ENCODE measurements around the gene ORMDL3.

ORMDL3 gene

GRCh38 chr17:39955726-39956225, 28.4 kb upstream of the ORMDL3 start:
- Histone ChIP-seq H3K9me3 (ENCODE audit: control insufficient read depth, insufficient read depth, low read depth, low read length) (no peaks in the 10 kb centered on the region), H3K4me1 (ENCODE audit: control insufficient read depth, insufficient read depth, low read length) (peaks cover 5% of the 10 kb centered on the region), H3K27ac (ENCODE audit: extremely low read depth, low read depth, low read length) (no peak overlapping the region), H3K36me3 (ENCODE audit: control insufficient read depth in 2 of 2, insufficient read depth in 1 of 2, low read length in 2 of 2) (no peaks in the 10 kb centered on the region), H3K4me3 (ENCODE audit: low read depth, low read length) (no peak overlapping the region)
- ChIA-PET CTCF (interaction anchor here (0.6 to 6.9 kb wide), 5 partner anchors 15 to 47 kb away, joined by 3 to 72 read pairs (median 35); partner anchors contain the start of gene PSMD3), POLR2A (interaction anchor here (0.6 to 3.3 kb wide), 3 partner anchors 24 to 151 kb away, joined by 4 to 41 read pairs (median 8); partner anchors contain the start of gene PSMD3)
- TF ChIP-seq KLF1 (tag by site-specific recombination; IDR thresholded peaks at IDR 0.05), result peak; percentile 97
- TF ChIP-seq GLIS1 (tag by site-specific recombination; IDR thresholded peaks at IDR 0.05), result 0 out of 2 replicates have a peak, but pooled peaks have one; percentile 14
- TF ChIP-seq ZNF76 (tag by site-specific recombination; IDR thresholded peaks at IDR 0.05; ENCODE audit: borderline replicate concordance, low read depth), result no peak

- H3K4me1 ChIP-seq (ENCODE audit: control insufficient read depth, insufficient read depth, low read length), result peaks cover 5% of the 10 kb centered on the region
- H3K9me3 ChIP-seq (ENCODE audit: control insufficient read depth, insufficient read depth, low read depth, low read length), result no peaks in the 10 kb centered on the region
- TF ChIP-seq YY1 (tag by site-specific recombination; IDR thresholded peaks at IDR 0.05), result no peak
- peak; percentile 41; the same call in 1 of the 2 replicates for TF ChIP-seq PRDM10 (tag by site-specific recombination; IDR thresholded peaks at IDR 0.05)
- no peak for TF ChIP-seq GLIS2 (tag by site-specific recombination; IDR thresholded peaks at IDR 0.05)
- TF ChIP-seq, protein P1, sequence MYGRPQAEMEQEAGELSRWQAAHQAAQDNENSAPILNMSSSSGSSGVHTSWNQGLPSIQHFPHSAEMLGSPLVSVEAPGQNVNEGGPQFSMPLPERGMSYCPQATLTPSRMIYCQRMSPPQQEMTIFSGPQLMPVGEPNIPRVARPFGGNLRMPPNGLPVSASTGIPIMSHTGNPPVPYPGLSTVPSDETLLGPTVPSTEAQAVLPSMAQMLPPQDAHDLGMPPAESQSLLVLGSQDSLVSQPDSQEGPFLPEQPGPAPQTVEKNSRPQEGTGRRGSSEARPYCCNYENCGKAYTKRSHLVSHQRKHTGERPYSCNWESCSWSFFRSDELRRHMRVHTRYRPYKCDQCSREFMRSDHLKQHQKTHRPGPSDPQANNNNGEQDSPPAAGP (tag by site-specific recombination; IDR thresholded peaks at IDR 0.05), result no peak
- H3K27ac ChIP-seq (ENCODE audit: extremely low read depth, low read depth, low read length), result no peak overlapping the region
- POLR2A ChIA-PET, result interaction anchor here (0.6 to 3.3 kb wide), 3 partner anchors 14 to 28 kb away, joined by 8 to 41 read pairs (median 14); partner anchors contain the start of genes LRRC3C, ORMDL3 and PSMD3
- no peaks in the 10 kb centered on the region for H3K36me3 ChIP-seq (ENCODE audit: control insufficient read depth in 2 of 2, insufficient read depth in 1 of 2, low read length in 2 of 2)
- no peak overlapping the region for H3K4me3 ChIP-seq (ENCODE audit: low read depth, low read length)
- CTCF ChIA-PET, result interaction anchor here (0.7 to 5.7 kb wide), 6 partner anchors 15 to 333 kb away, joined by 3 to 36 read pairs (median 7); no protein-coding TSS in a partner anchor
These were observed 27.5 kb upstream of the ORMDL3 start for GRCh38 chr17:39954876-39955275.

GRCh38 chr17:39953471-39953888, 26.1 kb upstream of the ORMDL3 start:
- Histone ChIP-seq H3K9me3 (ENCODE audit: control insufficient read depth, insufficient read depth, low read depth, low read length) (no peaks in the 10 kb centered on the region), H3K4me1 (ENCODE audit: control insufficient read depth, insufficient read depth, low read length) (peaks cover 3% of the 10 kb centered on the region), H3K4me3 (ENCODE audit: low read depth, low read length) (peak overlapping the region; percentile 31), H3K36me3 (ENCODE audit: control insufficient read depth in 2 of 2, insufficient read depth in 1 of 2, low read length in 2 of 2) (no peaks in the 10 kb centered on the region), H3K27ac (ENCODE audit: extremely low read depth, low read depth, low read length) (peak overlapping the region; percentile 70; the same call in 1 of the 2 replicates)
- CTCF ChIA-PET, result interaction anchor here (5.7 kb wide), 1 partner anchor 14 kb away, joined by 35 read pairs; no protein-coding TSS in a partner anchor
- POLR2A ChIA-PET, result interaction anchor here (0.5 to 3.3 kb wide), 6 partner anchors 27 to 246 kb away, joined by 3 to 41 read pairs (median 4); partner anchors contain the start of genes LRRC3C, ORMDL3 and PSMD3
- TF ChIP-seq ZNF600 (tag by site-specific recombination; IDR thresholded peaks at IDR 0.05) (0 out of 2 replicates have a peak, but pooled peaks have one; percentile 10), ZNF335 (tag by site-specific recombination; conservative IDR thresholded peaks at IDR 0.05) (peak; percentile 55), YY2 (tag by site-specific recombination; IDR thresholded peaks at IDR 0.05) (peak; percentile 67; the same call in 1 of the 2 replicates), YY1 (tag by site-specific recombination; IDR thresholded peaks at IDR 0.05) (0 out of 2 replicates have a peak, but pooled peaks have one; percentile 4), ZNF324 (tag by site-specific recombination; IDR thresholded peaks at IDR 0.05) (no peak), ZEB2 (tag by site-specific recombination; IDR thresholded peaks at IDR 0.05) (peak; percentile 50; the same call in 1 of the 2 replicates), PRDM10 (tag by site-specific recombination; IDR thresholded peaks at IDR 0.05) (0 out of 2 replicates have a peak, but pooled peaks have one; percentile 5), ZNF341 (tag by site-specific recombination; IDR thresholded peaks at IDR 0.05; ENCODE audit: low read depth) (peak; percentile 80), ZBTB8A (tag by site-specific recombination; IDR thresholded peaks at IDR 0.05) (peak; percentile 96), ZSCAN5A (tag by site-specific recombination; IDR thresholded peaks at IDR 0.05) (no peak), ZBTB17 (tag by site-specific recombination; IDR thresholded peaks at IDR 0.05) (peak; percentile 53), ZFP69B (tag by site-specific recombination; IDR thresholded peaks at IDR 0.05) (0 out of 2 replicates have a peak, but pooled peaks have one; percentile 18)
- TF ChIP-seq, protein P1 (tag by site-specific recombination; IDR thresholded peaks at IDR 0.05), result peak; percentile 73
